HG03378 (cell line): ENCODE data around the gene PFKP.
"Not testable (repeated sequence)": the region's sequence is repeated elsewhere in the genome, so short reads cannot be mapped to it uniquely, and the experiment has no call there.

Experiments used
- ATAC-seq: cut with Tn5 transposase; IDR thresholded peaks from one replicate; pipeline ENCODE4 v1.9.1; 2021; ENCODE audit warnings: mild to moderate bottlenecking, moderate library complexity; ENCODE audit not compliant: unreplicated experiment

PFKP gene

DNA sequence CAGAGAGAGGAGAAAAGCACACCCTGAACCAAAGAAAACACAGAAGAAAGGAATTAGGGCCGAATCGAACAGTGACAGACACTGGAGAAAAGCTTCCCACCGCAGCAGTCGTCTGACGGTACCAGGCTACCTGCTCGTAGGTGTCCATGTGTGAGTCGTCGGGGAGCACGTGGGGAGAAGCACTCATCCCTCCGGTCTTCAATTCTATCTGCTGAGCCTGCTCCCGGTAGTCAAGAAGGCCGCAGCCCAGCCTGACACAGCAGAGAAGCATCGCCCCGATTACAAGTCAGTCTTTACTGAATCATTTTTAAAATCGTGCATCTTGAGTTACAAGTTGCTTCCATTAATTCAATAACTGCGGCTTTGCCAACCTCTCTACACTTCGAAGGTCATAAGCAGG is 80.7 kb downstream of the PFKP start:
- no peak for ATAC-seq

DNA sequence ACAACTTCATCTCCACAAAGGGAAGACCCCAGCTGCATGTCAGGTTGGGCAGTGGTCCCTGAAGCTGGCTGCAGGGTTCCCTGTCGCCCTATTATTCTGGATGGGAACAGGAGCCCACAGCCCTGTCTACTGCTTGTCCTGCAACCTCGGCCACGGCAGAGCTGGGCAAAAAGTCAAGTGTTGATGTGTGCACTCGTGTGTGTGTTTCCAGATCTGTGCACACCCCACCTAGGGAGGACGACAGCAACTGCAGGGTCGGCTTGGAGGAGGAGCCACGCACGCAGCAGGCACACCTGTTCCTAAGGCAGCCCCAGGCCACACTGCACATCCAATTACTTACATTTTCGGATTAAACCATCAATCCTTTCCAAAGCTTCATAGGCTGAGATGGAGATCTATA is 81.6 kb downstream of the PFKP start:
- ATAC-seq, result no peak

DNA sequence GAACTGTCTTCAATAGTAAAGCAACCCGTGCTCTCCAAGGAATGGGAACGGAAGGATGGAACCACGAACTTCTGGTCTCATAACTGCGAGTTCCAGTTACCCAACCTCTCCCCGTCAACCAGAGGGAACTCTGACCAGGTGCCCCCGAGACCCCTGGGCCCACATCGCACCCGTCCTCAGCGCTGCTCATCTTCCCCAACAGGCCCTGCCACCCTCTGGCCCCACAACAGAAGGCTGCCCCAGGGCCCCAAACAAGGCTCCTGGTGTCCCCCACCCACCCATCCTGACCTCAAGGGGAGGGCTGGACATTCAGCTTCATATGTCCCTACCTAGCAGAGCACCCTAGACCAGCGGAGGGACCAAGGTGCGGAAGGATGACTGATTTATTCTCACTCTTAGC is 82.6 kb downstream of the PFKP start:
- ATAC-seq, result no peak

DNA sequence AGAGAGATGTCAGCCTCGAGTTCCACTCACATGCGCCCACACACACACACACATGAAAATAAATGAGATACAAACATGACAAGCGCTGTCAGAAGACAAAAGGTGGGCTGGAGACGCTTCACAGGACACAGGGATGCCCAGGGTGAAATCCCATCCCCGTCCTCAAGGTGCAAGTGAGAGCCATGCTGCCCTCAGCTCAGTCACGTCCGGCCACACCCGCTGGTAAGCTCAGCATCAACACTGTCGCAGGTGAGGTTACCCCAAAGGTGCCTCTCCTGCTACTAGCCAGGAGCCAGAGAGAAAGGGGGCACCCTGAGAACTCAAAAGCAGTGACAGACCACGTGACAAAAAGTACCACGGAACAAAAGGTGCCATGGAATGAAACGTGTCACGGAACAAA is 83.0 kb downstream of the PFKP start:
- no peak for ATAC-seq

DNA sequence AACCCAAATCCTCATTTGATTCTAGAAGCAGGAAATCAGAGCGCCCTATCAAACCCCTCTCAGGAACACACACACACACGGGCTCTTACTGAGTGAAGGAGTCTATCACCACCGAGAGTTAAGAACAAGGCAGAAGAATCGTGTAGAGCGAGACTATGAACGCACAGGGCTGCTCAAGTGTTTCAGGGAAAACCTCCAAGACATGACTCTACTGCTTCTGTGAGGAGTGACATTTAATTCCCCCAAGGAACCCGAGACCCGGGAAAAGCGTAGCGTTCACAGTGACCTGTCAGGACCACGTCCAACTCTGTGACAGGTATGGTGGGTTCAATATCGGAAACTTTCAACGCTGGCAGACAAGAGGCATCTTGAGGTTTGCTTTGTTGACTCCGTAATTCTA is 83.6 kb downstream of the PFKP start:
- no peak for ATAC-seq

DNA sequence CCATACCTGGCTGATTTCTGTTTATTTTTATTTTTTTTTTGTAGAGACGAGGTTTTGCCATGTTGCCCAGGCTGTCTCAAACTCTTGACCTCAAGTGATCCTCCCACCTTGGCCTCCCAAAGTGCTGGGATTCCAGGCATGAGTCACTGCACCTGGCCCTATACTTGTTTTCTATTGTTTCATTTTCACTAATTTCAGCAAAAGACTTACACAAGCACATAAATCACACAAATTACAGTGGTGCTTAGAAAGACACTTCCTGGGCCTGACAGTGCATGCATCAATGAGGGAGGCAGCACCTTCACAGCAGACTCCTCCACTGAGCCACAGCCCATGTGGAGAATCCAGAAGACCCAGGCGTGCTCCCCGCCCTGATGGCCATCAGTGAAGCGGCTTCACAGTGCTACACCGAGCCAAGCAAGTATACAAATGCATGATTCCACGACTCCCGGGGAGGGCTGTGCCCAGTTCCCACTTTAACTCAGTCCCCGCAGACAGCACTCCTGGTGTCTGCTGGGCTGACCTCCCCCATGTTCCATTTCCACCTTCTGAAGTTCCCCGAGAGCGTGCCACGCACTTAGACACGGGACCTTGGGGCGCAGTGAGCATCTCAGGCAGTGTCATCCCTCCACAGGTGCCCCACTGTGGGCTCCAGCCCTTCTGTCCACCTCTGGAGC is 84.7 kb downstream of the PFKP start:
- no peak for ATAC-seq

DNA sequence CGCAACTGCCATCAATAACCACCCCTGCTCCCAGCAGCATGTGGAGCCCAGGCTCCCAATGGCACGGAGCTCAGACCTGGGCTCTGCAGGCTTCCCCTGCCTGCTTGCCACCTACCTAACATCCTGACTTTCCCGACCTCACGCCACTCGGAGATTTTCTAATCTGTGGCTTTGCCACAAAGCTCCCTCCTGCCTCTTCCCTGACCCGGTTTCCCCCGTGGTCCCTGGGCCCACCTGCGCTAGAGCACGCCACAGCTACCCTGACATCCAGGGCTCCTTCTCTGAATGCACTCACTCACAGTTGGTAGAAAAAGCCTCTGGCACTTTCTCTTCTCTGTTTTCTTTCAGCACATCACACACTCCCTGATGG is 85.2 kb downstream of the PFKP start:
- ATAC-seq, result no peak

DNA sequence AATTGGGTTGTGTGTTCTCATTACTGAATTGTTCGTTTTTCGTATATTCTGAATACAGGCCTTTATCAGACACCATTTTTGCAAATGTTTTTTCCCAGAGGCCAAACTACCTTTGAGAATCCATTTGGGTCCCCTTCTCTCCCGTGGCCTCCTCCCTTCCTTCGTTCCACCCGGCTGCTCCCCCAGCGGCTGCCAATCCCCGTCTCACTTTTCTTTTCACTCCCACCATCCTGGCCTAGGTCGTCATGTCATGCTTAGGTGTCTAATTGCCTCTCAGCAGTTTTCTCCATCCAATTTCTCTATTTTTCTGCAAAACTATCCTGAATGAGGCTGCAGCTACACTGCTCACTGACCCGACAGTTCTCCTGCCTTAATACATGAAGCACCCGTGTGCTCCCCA is 87.3 kb downstream of the PFKP start:
- ATAC-seq, result no peak

DNA sequence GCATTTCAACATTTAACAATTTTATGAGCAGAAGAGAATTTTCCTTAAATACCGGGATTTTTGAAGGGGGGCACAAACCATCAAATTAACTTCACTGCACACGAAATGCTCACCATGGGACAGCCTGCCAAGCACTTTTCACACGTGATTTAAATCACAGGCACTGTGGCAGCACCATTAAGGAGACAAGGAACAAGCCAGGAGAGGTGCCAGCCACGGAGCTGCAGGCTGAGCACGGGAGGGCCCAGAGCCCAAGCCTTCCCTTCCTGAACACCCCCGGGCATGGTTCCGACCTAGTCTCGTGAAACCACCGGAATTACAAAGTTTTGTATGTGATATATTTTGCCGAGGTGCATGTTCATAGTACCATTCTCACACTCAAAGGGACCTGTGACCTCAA is 91.8 kb downstream of the PFKP start:
- no peak for ATAC-seq

DNA sequence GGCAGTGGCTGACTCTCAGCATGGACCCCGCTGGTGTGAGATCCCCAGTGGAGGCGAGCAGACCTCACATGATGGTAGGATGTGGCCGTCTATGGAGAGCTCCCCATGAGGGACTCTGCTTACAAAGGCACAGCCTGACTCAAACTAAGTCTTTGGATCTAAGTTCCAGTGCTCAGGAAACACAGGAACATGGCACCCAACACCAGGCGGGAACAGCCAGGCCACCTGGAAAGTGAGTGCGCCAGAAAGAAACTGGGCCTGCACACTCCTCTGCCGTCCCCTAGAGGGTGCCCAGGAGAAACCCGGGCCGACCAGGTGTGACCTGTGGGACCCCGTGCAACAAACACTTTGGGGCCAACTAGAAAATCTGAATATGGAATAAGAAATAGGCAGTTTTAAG is 95.2 kb downstream of the PFKP start:
- no peak for ATAC-seq

DNA sequence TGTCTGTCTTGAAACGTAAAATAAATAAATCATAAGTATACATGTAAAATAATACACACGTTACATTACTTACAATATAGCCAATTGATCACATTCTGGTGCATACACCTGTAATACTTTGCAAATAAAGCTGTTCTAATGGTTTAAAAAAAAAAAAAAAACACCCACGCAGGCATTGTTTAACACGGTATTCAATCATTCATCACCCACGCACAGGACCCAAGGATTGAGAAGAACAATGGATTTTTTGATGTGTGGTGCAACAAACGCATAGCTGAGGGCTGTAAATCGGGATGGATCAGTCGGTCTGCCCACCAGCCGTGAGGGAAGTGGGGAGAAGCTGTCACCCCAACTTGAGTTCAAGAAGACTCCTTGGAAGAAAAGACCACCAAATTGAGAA is 96.5 kb downstream of the PFKP start:
- ATAC-seq, result no peak

DNA sequence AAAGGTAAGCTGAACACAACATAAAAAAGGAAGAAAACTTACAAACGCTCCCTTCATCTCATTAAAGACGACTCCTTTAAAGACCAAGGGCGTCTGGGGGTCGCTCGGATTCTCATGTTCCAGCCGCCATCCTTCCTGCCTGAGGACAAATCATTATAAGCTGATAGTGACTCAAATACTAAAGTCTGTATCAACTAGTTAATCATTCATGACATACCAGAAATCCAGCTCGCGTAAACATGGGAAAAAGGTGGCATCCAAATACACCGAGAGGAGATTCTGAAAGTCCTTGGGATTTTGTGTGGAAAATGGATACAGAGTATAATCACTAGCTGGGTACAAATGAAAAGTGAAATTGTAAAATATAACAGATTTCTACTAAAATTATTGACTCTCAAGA is 97.8 kb downstream of the PFKP start:
- ATAC-seq, result no peak

DNA sequence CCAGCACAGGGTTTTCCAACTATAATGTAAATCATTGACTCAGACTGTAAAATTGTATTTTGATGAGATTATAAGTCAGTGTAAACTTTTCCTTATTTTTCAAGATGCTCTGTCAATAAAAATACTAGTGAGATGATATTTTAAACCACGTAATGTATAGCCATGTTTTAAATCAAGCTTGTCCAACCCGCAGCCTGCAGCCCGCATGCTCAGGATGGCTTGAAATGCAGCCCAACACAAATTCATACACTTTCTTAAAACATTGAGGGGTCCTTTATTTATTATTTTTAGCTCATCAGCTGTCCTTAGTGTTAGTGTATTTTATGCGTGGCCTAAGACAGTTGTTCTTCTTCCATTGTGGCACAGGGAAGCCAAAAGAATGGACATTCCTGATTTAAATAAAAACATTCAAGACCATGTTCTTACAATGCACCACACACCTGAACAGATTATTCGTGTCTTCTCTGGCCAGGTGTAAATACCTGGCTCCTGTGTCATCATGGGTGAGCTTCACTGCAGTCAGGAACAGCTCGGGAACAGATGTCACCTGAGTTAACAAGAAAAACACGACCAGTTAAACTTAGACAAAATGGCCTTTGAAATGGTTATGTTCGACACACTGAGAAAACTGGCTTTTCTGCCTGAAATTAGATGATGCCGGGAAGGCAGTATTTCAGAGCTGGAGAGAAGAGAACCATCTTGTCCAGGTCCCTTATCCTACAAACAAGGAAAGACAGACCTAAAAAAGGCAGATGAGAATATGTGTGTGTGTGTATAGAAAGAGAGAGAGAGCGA is 99.3 kb downstream of the PFKP start:
- no peak for ATAC-seq

DNA sequence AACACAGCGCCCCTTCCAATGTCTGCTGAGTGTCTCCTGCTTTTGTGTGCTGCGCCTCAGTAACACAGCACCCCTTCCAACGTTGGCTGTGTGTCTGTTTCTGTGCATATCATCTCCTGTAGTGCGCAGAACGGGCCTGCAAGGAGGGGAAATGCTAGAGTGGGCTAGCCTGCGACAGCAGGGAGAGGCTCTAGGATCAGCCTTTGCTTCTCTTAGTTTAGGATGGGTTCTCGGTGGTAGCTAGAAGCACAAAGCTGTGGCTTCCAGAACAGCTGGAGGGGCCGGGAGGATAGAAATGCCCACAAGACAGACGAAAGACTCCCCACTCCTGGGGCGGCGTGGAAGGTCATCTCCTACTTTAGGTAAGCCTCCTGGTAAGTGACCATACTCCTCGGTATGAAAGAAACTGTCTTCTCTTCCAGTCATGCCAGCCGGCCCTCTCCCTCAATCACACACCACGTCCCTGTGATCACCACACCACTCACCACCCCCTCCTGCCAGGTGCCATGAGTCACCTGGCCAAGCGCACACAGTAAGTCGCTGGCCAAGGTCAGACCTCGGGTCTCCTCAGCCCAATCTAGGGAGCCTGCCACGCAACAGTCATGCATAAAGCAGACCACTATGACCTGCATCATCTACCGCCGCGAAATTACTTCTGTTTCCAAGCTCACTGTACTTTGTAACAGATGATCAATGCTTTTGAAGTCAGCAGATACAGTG is 100.4 kb downstream of the PFKP start:
- ATAC-seq, result no peak

DNA sequence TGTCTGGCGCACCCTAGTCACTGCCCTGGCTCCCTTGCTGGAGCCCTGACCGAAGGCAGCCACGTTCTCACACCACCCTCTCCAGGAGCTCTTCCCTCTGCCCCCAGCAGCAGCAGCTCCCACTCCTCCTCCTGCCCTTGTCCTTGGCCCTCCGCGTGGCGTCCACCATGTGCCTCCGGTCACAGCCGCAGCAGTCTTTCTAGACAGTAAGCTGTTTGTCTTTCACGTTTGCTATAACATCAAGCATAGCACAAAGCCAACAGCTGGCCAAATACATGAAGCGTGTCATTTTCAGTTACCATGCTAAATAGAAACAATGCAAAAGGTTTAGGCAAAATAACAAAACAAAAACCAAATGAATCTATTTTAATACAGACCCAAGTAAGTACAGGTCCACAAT is 101.9 kb downstream of the PFKP start:
- ATAC-seq, result no peak

DNA sequence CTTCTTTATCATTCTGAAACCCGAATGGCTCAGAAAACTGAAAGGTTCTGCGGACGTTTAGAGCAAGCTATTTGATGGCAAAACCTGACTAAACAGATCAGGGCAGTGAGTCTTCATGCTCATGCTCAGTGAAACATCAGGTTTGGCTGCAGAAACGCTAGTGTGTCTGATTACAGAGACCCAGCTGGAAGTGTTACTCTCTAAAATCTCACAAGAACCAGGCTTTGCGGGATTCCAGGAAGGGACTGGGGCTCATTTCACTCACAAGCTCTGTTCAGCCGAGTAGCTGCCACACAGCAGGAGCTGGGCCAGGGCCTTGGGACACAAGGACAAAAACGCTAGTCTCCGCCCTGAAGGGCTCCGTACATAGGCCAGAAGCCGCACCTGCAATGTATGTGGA is 102.3 kb downstream of the PFKP start:
- no peak for ATAC-seq

DNA sequence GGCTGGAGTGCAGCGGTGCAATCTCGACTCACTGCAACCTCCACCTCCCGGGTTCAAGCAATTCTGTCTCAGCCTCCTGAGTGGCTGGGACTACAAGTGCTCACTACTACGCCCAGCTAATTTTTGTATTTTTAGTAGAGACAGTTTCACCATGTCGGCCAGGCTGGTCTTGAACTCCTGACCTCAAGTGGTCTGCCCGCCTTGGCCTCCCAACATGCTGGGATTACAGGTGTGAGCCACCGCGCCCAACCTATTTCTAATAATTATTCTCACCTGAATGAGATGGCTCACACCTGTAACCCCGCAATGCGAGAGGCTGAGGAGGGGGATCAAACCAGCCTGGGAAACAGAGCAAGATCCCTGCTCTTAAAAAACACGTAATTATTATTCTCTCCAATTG is 104.1 kb downstream of the PFKP start:
- not testable (repeated sequence) for ATAC-seq

DNA sequence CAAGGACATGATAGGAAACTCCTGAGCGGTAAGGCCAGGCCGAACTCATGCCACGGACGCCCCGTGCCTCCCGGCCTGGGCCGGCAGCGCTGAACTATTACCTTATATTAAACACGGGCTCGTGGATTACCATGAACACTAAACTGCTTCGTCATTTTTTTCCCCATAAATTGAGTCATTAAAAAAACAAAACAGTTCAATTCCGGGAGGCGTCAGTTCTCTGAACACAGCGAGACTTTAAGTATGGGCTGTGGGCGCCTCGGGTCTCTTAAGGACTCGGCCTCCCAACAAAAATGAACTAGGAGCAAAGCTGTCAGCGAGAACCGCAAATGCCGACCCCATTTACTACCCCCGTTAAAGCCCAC is 104.7 kb downstream of the PFKP start:
- ATAC-seq, result no peak

DNA sequence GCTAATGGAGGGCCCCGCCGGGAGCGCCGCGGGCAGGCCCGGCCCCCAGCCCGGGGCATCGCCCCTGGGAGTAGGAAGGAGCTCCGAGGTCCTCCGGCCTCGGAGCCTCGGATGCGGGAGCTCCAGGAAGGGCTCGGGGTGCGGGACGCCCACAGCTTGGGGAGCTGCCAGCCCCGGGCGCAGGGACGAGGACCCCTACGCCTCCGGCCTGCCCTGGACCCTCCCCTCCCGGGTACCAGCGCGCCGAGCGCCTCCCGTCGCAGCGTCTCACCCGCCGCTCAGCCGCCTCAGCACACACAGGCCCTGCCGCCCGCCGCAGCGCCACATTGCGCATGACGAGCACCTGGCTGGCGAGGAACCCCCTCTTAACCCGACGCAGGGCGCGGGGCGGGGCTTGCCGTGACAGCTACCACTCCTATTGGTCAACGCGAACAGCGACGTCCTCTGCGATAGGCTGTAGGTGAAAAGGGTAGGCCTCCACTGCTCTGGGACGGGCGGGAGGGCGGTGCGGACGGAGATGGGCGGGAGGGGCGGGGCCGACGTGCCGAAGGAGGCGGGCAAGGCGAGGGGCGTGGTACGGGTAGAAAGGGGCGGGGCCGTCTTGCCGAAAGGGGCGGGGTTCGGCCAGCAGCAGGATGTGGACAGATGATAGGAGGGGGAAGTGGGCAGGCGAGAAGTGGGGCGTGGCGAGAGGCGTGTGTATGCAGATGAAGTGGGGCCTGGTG is 105.3 kb downstream of the PFKP start, which contains the start of gene PITRM1:
Gene PITRM1 (minus strand): TSS at position 337 of the 725 bp plus-strand sequence. CDS start 10 bp downstream, at position 327.
- peak; percentile 98 for ATAC-seq

DNA sequence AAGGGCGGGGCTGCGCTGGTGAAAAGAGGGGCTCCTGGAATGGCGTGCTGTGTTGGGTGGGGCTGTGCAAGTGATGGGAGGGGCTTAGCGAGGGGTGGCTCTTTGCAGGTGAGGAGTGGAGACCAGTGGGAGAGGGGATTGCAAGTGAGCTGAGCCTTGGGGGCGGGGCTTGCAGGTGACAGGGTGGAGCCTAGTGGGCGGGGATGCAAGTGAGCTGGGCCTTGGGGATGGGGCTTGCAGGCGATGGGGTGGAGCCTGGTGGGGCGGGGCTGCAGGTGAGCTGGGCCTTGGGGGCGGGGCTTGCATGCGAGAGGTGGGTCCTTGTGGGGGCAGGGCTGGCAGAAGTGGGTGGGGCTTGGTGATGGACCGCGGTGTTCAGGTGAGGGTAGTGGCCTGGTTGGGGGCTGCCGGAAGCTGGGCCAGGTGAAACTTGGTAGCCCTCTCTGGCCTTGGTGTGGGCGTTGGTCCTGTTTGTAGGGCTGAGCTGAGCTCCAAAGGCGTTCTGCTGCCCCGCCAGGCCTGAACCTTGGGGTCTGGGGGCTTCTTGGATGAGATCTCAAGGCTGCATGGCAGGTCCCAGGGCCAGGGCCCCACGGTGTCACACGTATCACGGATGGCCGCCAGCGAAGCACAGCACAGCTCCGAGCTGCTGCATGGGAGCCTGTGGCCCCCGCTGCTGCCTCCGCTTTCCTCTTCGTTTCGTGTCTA is 106.0 kb downstream of the PFKP start:
- peak; percentile 6 for ATAC-seq

DNA sequence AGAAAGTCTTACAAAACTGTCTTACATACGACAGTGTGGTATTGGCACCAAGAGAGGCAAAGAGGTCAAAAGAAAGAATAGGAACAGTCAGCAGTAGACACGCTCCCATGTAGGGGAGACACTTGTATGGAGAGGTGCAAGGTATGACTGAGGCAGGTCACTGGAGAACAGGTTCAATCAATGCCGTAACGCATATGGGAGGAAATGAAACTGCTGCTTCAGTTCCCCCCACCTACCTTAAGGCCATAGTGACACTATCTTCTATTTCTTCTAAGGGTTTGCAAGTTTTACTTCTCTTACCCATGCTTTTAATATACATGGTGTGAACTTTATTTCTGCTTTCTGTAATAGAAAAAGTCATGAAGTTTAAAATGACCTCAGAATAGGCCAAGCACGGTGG is 110.7 kb downstream of the PFKP start:
- ATAC-seq, result no peak
